ENCODE measurements around the gene ABLIM1.

DNA sequence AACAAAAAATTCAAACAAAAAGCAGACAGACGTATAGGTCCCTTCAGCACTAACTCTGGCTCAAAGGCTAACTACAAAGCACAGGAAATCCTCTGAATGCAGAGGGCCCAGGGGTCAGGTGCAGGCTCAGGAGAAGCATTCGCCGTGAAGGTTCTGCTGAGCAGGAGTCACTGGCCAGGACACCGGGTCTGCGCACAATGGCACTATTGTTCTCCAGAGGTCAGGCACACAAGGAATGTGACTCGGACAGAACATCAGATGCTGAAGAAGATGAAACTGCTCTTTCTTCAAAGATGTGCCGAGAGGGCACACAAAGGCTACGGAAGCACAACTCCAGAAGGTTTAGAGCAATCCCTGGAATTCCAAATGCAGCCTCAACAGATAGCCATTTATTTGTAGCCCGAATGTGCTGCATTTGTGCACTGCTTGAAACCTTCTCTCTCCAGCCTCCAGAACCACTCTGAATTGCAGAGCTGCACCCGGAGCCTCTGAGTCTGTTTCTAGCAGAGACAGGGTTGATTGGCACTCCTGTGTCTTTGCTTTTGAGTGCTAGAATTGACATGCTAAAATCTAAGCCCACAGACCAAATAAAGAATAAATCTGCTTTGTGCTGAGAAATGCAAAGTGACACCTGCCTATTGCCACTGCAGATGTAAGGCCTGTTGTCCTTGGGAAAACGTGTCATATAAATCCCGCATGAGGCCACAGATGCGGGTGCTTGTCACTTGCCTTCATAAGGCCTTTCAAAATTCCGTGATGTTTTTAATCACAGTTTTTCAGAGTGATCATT is 168.4 kb downstream of the ABLIM1 start:
- TF ChIP-seq CTCF (IDR thresholded peaks at IDR 0.05): no peak
- TF ChIP-seq POLR2A (IDR thresholded peaks at IDR 0.05): no peak
